ENCODE data around the gene BUB1B.

BUB1B gene

GRCh38 chr15:40241269-40242212, 80.7 kb downstream of the BUB1B start:
- TF ChIP-seq CTCF (conservative IDR thresholded peaks at IDR 0.05) (no peak), ZFX (IDR thresholded peaks at IDR 0.05) (no peak)
- no peak overlapping the region for H3K27ac ChIP-seq

GRCh38 chr15:40242213-40242599, 81.3 kb downstream of the BUB1B start:
- H3K27ac ChIP-seq, result no peak overlapping the region
- TF ChIP-seq ZFX (IDR thresholded peaks at IDR 0.05) (no peak), CTCF (conservative IDR thresholded peaks at IDR 0.05) (no peak)

GRCh38 chr15:40242601-40243000, 81.7 kb downstream of the BUB1B start:
- no peak overlapping the region for H3K27ac ChIP-seq
- no peak for TF ChIP-seq CTCF (conservative IDR thresholded peaks at IDR 0.05)
- no peak for TF ChIP-seq ZFX (IDR thresholded peaks at IDR 0.05)

GRCh38 chr15:40243126-40243810, 82.4 kb downstream of the BUB1B start:
- H3K27ac ChIP-seq, result no peak overlapping the region
- TF ChIP-seq ZFX (IDR thresholded peaks at IDR 0.05) (no peak), CTCF (conservative IDR thresholded peaks at IDR 0.05) (no peak)

- TF ChIP-seq CTCF (conservative IDR thresholded peaks at IDR 0.05) (no peak), ZFX (IDR thresholded peaks at IDR 0.05) (no peak)
- peak overlapping the region; percentile 58 for H3K27ac ChIP-seq
These were observed 84.2 kb downstream of the BUB1B start for GRCh38 chr15:40244961-40245523.

- TF ChIP-seq ZFX (IDR thresholded peaks at IDR 0.05) (no peak), CTCF (conservative IDR thresholded peaks at IDR 0.05) (no peak)
- peak overlapping the region; percentile 58 for H3K27ac ChIP-seq
These were observed 85.0 kb downstream of the BUB1B start for GRCh38 chr15:40245666-40246450.

Measured in C4-2B (cell line).